GM12878 (cell line): ENCODE results near the gene REV3L. TPM values are rescaled to one million over a fixed set of nuclear protein-coding genes. Genes with fewer than 3 reads are reported as not detected.

ENCODE experiments used
- ATAC-seq: fragments of 200-7000 bp; cut with Tn5 transposase; 3 replicates; pipeline ENCODE4 v1.9.1; 2020; ENCODE audit warnings: mild to moderate bottlenecking, moderate library complexity
- BruUV-seq: library from RNA; stranded (reverse); fragments of 400-500 nt; replicated peaks from 2 replicates; lab custom pipeline; 2021; lab: Mats Ljungman, UMichigan
- CTCF ChIA-PET: fragments of 300-600 bp; sonication (Branson Sonifier 250); formaldehyde crosslinking; extraction: SDS; loops from one replicate; lab custom pipeline; 2021; ENCODE audit warnings: inconsistent platforms; lab: Yijun Ruan, JAX
- POLR2A ChIA-PET: fragments of 350-600 bp; formaldehyde crosslinking; extraction: SDS; loops from one replicate; lab custom pipeline; 2021; ENCODE audit warnings: inconsistent platforms; lab: Charles Lee
- RAD21 ChIA-PET: fragments of 300-600 bp; sonication (Branson Sonifier 250); formaldehyde crosslinking; loops from one replicate; lab custom pipeline; 2023; ENCODE audit warnings: antibody characterized with exemption; ENCODE audit not compliant: unreplicated experiment; lab: Charles Lee
- SMC1A ChIA-PET: fragments of 300-600 bp; sonication (Branson Sonifier 250); formaldehyde crosslinking; loops from one replicate; lab custom pipeline; 2023; ENCODE audit not compliant: unreplicated experiment, uncharacterized antibody; lab: Charles Lee
- DNase-seq: peaks from one replicate; pipeline ENCODE4 v3.0.0-alpha.2; 2011; ENCODE audit warnings: low read depth, low spot score
- FAIRE-seq: peaks from 3 replicates; lab custom pipeline; 2011; peaks lifted over from hg19 to GRCh38; lab: Jason Lieb, UNC
- H2AFZ ChIP-seq: 2 replicates; pipeline ENCODE4 v1.6.0; 2011; ENCODE audit warnings: low read depth, low read length, control low read depth; ENCODE audit not compliant: control insufficient read depth
- H3K27ac ChIP-seq: 2 replicates; pipeline ENCODE4 v1.5.1; 2011; ENCODE audit warnings: control low read depth; ENCODE audit not compliant: control insufficient read depth, insufficient read depth
- H3K27me3 ChIP-seq, 2 experiments: replicated peaks in 1 of 2; 2 replicates each; pipeline versions ENCODE4 v1.6.0 to v1.6.1; 2011; ENCODE audit warnings: low read length in 1 of 2; ENCODE audit not compliant: control insufficient read depth in 2 of 2, insufficient read depth in 2 of 2
- H3K36me3 ChIP-seq, 2 experiments: 2 replicates each; pipeline ENCODE4 v1.5.1; 2011; ENCODE audit warnings: low read length in 1 of 2; ENCODE audit not compliant: control insufficient read depth in 2 of 2, insufficient read depth in 2 of 2
- H3K4me1 ChIP-seq: 2 replicates; pipeline ENCODE4 v1.6.1; 2011; ENCODE audit warnings: mild to moderate bottlenecking, low read length, moderate library complexity, mixed read lengths; ENCODE audit not compliant: control insufficient read depth, insufficient read depth
- H3K4me2 ChIP-seq: 2 replicates; pipeline ENCODE4 v1.6.0; 2011; ENCODE audit warnings: control low read depth; ENCODE audit not compliant: control insufficient read depth, insufficient read depth
- H3K4me3 ChIP-seq: fragments of 200-600 bp; sonication (generic); 2 replicates; pipeline ENCODE4 v1.5.1; 2016
- H3K79me2 ChIP-seq: 2 replicates; pipeline ENCODE4 v1.6.0; 2011; ENCODE audit warnings: low read length; ENCODE audit not compliant: control insufficient read depth, insufficient read depth
- H3K9ac ChIP-seq: 2 replicates; pipeline ENCODE4 v1.8.0; 2011; ENCODE audit warnings: low read length, control low read depth, mixed read lengths; ENCODE audit not compliant: control insufficient read depth, insufficient read depth
- H3K9me3 ChIP-seq: replicated peaks from 3 replicates; pipeline ENCODE4 v1.5.1; 2011; ENCODE audit warnings: mild to moderate bottlenecking, low read length; ENCODE audit not compliant: control insufficient read depth, insufficient read depth
- H4K20me1 ChIP-seq: 2 replicates; pipeline ENCODE4 v1.6.0; 2011; ENCODE audit not compliant: control insufficient read depth, insufficient read depth
- ASH2L ChIP-seq: fragments of 300-600, 200-600 bp; sonication (generic); IDR thresholded peaks from 2 replicates; pipeline ENCODE4 v1.6.1; 2017; ENCODE audit warnings: low read depth, mild to moderate bottlenecking, borderline replicate concordance
- RAD21 ChIP-seq: IDR thresholded peaks from 2 replicates; pipeline ENCODE4 v1.6.1; 2011; ENCODE audit warnings: mild to moderate bottlenecking, low read depth, low read length, moderate library complexity; ENCODE audit not compliant: insufficient read depth
- SMAD5 ChIP-seq: IDR thresholded peaks from 2 replicates; pipeline ENCODE4 v1.6.1; 2016; ENCODE audit warnings: antibody characterized with exemption, low read depth
- SMC3 ChIP-seq: IDR thresholded peaks from 2 replicates; pipeline ENCODE4 v1.6.1; 2011; ENCODE audit warnings: low read length, improper control_type of control experiment, borderline replicate concordance
- WGBS: methylation state at CpG from one replicate; pipeline ENCODE4 v1.1.6; 2016; ENCODE audit warnings: low lambda C conversion rate; ENCODE audit not compliant: insufficient replicate concordance, insufficient coverage; ENCODE audit errors: missing lambda C conversion rate; 5-methylcytosine and 5-hydroxymethylcytosine counted together
- in situ Hi-C: fragments of 300-500 bp; cut with MboI; formaldehyde crosslinking; loops from 9 replicates; pipeline ENCODE4 v1.14.3; 2018; ENCODE audit warnings: mixed read lengths
- intact Hi-C: fragments of 100-400 bp; cut with micrococcal nuclease; formaldehyde crosslinking; loops from one replicate; pipeline ENCODE4 v1.14.2; 2022; ENCODE audit not compliant: unreplicated experiment
- polyA plus RNA-seq, 11 experiments: library from polyadenylated mRNA; depleted of rRNA in 4 of 11; unstranded in 6 of 11; stranded (reverse) in 5 of 11; fragments of >200 nt; fragmentation: Nextera tagmentation in 4 of 11; fragmentation: Illumina TruSeq in 1 of 11; extraction: Ambion mirVana in 4 of 11; extraction: Trizol in 1 of 11; gene quantifications; 1 replicate in 1 of 11; 2 replicates in 10 of 11; pipeline versions ENCODE4 v1.2.1 to v1.2.3, GENCODE V29; 2011 to 2016; ENCODE audit warnings: inconsistent platforms in 2 of 11, missing spikeins in 2 of 11, low read depth in 1 of 11
- total RNA-seq, 4 experiments: library from RNA; depleted of rRNA in 3 of 4; stranded (reverse); fragments of >200 nt in 3 of 4; fragmentation: Illumina TruSeq in 1 of 4; extraction: Trizol in 1 of 4; gene quantifications; 2 replicates each; pipeline versions ENCODE4 v1.2.1 to v1.2.3, GENCODE V29; 2013 to 2021
- TF ChIP-seq, protein P1 (sequence below): fragments of 150-350 bp; IDR thresholded peaks from 2 replicates; pipeline ENCODE4 v1.6.1; 2014; ENCODE audit warnings: mild to moderate bottlenecking, low read depth, low read length
- TF ChIP-seq, protein P2 (sequence below), 3 experiments: IDR thresholded peaks in 2 of 3; conservative IDR thresholded peaks in 1 of 3; 2 replicates each; pipeline ENCODE4 v1.5.1; 2011; ENCODE audit warnings: low read depth in 3 of 3, low read length in 3 of 3, mild to moderate bottlenecking in 3 of 3, control low read depth in 2 of 3, moderate library complexity in 2 of 3, inconsistent platforms in 1 of 3, mixed read lengths in 1 of 3; ENCODE audit not compliant: control insufficient read depth in 2 of 3, insufficient read depth in 1 of 3; ENCODE audit errors: extremely low read depth in 1 of 3

The REV3L gene
- total and polyA plus RNA-seq, 10 of the 15 experiments (the other 5 are each of a cell fraction or from before 2014, with no cell fraction given), result 7.6 to 33.6 (median 21.5) TPM

DNA sequence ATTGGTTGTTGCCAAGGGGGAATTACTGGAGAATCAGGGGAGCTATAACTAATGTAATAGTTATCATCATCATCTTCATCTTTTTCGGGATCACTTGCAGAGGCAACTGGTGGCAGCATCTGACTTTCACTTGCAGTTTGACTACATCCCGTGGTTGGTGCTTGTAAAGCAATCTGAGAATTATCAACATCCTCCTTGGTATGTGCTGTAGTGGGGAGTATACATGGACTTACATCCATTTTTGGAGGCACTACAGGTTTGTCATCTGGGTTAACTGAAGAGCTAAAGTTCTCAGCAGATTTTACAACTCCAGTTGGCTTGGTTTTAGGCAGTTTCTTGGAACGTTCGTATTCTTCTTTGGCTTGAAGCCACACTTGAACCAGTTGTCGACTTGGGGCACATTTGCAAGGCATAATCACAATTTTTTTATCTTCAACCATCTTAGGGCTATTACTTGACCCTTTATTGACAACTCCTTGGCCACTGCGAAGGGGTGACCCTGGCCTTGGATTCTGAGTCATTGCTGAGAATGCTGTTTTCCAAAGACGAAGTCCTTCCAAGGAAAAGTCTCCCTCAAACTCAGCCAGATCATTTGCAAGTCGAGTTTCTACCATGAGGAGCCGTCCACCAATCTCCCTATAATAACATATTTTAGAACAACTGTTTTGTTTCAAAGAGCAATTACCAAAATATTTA is 115.5 kb downstream of the REV3L start (continued):
- TF ChIP-seq, protein P1, sequence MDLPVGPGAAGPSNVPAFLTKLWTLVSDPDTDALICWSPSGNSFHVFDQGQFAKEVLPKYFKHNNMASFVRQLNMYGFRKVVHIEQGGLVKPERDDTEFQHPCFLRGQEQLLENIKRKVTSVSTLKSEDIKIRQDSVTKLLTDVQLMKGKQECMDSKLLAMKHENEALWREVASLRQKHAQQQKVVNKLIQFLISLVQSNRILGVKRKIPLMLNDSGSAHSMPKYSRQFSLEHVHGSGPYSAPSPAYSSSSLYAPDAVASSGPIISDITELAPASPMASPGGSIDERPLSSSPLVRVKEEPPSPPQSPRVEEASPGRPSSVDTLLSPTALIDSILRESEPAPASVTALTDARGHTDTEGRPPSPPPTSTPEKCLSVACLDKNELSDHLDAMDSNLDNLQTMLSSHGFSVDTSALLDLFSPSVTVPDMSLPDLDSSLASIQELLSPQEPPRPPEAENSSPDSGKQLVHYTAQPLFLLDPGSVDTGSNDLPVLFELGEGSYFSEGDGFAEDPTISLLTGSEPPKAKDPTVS, result no peak

DNA sequence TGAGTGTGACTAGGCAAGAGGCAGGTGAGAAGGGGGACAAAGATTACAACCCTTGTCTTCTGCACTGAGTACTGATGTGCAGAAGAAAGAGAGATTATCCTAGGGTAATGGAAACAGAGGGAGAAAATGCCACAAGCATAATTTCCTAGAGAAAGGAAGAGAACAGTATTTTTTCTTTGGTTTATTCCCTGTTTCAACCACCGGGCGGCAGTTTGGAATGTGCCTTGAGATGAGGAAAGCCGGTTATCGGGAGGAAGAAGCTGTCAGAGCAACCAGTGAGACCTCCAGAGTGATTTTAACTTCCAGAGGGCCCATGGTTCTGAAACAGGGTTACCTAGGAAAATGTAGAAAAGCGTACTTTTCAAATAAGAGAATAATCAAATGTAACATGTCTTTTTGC is 121.4 kb downstream of the REV3L start:
- H3K4me1 ChIP-seq, result no peaks in the 10 kb centered on the region
- POLR2A ChIA-PET, result no interaction called here
- TF ChIP-seq SMAD5, result no peak
- TF ChIP-seq SMC3, result peak; percentile 40; the same call in 1 of the 2 replicates
- no peak for TF ChIP-seq ASH2L
- TF ChIP-seq, protein P2, sequence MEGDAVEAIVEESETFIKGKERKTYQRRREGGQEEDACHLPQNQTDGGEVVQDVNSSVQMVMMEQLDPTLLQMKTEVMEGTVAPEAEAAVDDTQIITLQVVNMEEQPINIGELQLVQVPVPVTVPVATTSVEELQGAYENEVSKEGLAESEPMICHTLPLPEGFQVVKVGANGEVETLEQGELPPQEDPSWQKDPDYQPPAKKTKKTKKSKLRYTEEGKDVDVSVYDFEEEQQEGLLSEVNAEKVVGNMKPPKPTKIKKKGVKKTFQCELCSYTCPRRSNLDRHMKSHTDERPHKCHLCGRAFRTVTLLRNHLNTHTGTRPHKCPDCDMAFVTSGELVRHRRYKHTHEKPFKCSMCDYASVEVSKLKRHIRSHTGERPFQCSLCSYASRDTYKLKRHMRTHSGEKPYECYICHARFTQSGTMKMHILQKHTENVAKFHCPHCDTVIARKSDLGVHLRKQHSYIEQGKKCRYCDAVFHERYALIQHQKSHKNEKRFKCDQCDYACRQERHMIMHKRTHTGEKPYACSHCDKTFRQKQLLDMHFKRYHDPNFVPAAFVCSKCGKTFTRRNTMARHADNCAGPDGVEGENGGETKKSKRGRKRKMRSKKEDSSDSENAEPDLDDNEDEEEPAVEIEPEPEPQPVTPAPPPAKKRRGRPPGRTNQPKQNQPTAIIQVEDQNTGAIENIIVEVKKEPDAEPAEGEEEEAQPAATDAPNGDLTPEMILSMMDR (IDR thresholded peaks at IDR 0.05 in 2 of 3, conservative IDR thresholded peaks at IDR 0.05 in 1 of 3; ENCODE audit: control insufficient read depth in 2 of 3, extremely low read depth in 1 of 3, insufficient read depth in 1 of 3, low read depth in 3 of 3, low read length in 3 of 3), result peak; percentile 18 to 36 (median 23); a peak in 2 of 6 replicates
- peak; percentile 48 for TF ChIP-seq RAD21
- no peaks in the 10 kb centered on the region for H3K79me2 ChIP-seq
- peaks cover 0 to 3% of the 10 kb centered on the region in 2 experiments; a peak in 1 of 4 replicates for H3K36me3 ChIP-seq
- DNase-seq (no peak), ATAC-seq (no peak), FAIRE-seq (peak; percentile 65)
- RAD21 ChIA-PET, result interaction anchor here (0.9 kb wide), 1 partner anchor 117 kb away, joined by 6 read pairs; no protein-coding TSS in a partner anchor
- WGBS, result 100% methylated on average over 5 of the region's 5 CpGs
- H2AFZ ChIP-seq, result no peak overlapping the region
- no peaks in the 10 kb centered on the region for H4K20me1 ChIP-seq
- CTCF ChIA-PET, result interaction anchor here (0.6 to 3.8 kb wide), 2 partner anchors 103 to 117 kb away, joined by 3 to 23 read pairs; a partner anchor contains a TSS
- no peak overlapping the region for H3K4me2 ChIP-seq
- H3K27ac ChIP-seq, result no peak overlapping the region
- H3K9ac ChIP-seq, result no peak overlapping the region
- intact Hi-C loops (no loop called here), in situ Hi-C loops (no loop called here)
- H3K9me3 ChIP-seq, result no peaks in the 10 kb centered on the region
- H3K27me3 ChIP-seq, result no peaks in the 10 kb centered on the region
- no TSS peak for BruUV-seq
- SMC1A ChIA-PET, result interaction anchor here (0.6 to 0.8 kb wide), 2 partner anchors 32 to 117 kb away, joined by 4 to 8 read pairs; no protein-coding TSS in a partner anchor
- no peak overlapping the region for H3K4me3 ChIP-seq
